Sigmoid colon (tissue), 4 donors: ENCODE measurements around the gene DHRS9.
"Not testable (repeated sequence)": the region's sequence is repeated elsewhere in the genome, so short reads cannot be mapped to it uniquely, and the experiment has no call there.

Experiments
- CTCF ChIP-seq, 4 experiments: fragments of 450-650 bp in 3 of 4; fragments of 200-600 bp in 1 of 4; IDR thresholded peaks; one replicate each; pipeline ENCODE4 v1.5.1; 2016 to 2019; ENCODE audit warnings: antibody characterized with exemption in 4 of 4, mild to moderate bottlenecking in 3 of 4, moderate library complexity in 2 of 4
- EP300 ChIP-seq, 4 donors: sonication (generic); formaldehyde crosslinking; IDR thresholded peaks; one replicate each; pipeline ENCODE4 v1.6.1; 2017; ENCODE audit warnings: antibody characterized with exemption in 4 of 4
- POLR2A ChIP-seq, 2 donors: fragments of 450-650 bp; IDR thresholded peaks; one replicate each; pipeline ENCODE4 v1.6.1; 2016; ENCODE audit warnings: antibody characterized with exemption in 2 of 2, mild to moderate bottlenecking in 2 of 2, moderate library complexity in 2 of 2

- TF ChIP-seq CTCF, POLR2A, EP300 (IDR thresholded peaks at IDR 0.05): not testable (repeated sequence)
Measured at GRCh38 chr2:169054575-169054974, 14.8 kb upstream of the DHRS9 start.
